ENCODE data around the gene PPIF. TPM values are rescaled to one million over a fixed set of nuclear protein-coding genes. Genes with fewer than 3 reads are reported as not detected.

Gene PPIF
- total and polyA plus RNA-seq, 10 donors, result 29.2 to 99.3 (median 67.5) TPM

DNA sequence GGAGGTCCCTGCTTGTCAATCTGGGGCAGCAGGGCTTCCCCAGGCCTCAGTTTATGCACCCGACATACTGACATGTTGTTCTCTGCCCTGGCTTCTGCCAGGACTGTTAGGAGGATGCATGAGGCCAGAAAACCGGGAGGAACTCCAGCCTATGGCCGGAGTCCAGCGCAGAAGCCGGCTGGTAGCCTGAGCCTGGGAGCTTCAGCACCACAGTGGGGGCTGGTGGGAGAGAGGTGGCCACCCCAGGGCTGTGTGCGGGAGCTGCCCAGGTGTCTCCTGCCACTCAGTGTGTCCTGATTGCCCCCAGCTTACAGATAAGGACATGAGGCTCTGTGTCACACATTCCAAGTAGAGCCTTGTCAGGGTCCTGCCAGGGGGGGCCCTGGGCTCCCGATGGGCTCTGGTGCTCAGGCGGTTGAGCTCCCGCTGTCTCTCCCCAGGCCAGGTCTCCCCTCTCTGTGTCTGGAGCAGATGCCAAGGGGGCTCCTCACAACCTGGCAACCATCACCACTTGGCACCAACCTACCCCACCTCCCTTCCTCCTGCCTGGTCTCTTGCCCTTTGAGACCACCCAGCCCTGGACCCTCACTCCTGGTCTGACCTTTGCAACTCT, 32.3 kb downstream of the PPIF start:
- 72 to 94% (median 87%) methylated on average over 7 to 9 of the region's 9 CpGs for WGBS, 5 donors
- Histone ChIP-seq H3K4me3 (no peak overlapping the region), H3K9me3 (no peaks in the 10 kb centered on the region), H3K4me1 (peaks cover 0 to 31% (median 15%) of the 10 kb centered on the region in 6 donors), H3K36me3 (peaks cover 0 to 15% (median 0%) of the 10 kb centered on the region in 6 donors), H3K27ac (peak overlapping the region in 7 of 8 donors; percentile 48 to 73 (median 65)), H3K27me3 (replicated peaks in 1 of 7) (no peaks in the 10 kb centered on the region)
- intact Hi-C loops (cut with DNase I; ENCODE audit: low total_unique reads), result no loop called here
- DNase-seq, result peak; percentile 58
- TF ChIP-seq POLR2AphosphoS5 (IDR thresholded peaks at IDR 0.05), result no peak
- no peak for TF ChIP-seq CTCF (IDR thresholded peaks at IDR 0.05 in 8 of 11, conservative IDR thresholded peaks at IDR 0.05 in 3 of 11)

DNA sequence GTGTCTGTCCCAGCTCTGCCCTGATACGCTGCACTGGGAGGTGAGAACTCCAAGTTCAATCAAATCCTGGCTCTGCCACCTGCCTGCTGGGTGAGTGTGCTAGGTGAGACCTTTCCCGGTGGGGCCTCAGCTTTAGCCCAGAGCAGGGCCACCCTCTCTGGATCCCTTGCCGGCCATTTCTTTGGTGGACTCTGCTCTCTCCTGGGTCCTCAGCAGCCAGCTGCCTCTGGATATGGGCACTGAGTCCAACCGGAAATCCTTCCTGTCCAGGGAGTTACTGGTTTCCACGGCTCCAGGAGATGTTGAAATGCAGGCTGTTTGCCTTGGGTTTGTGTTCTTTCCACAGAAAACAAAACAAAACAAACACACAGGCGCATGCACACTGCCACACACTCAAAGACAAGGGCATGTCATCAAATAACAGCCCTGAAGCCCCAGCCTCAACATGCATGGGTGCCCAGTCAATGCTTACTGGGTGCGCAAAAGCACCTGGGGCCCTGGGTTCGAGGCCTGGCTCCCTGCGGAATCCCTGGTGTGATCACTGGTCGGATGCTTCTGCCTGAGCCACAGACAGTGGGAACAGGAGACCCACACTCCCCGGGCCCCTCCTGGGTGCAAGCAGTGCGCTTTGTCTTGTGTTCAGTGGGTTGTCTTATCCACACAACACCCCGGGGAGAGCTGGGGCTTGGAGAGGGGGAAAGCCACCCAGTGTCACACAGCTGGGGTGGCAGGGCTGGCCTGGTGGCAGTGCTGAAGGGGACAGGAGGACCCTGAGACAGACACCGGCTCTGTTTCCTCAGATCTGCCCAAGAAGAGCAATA, 33.1 kb downstream of the PPIF start:
- Histone ChIP-seq H3K36me3 (peaks cover 0 to 22% (median 0%) of the 10 kb centered on the region in 6 donors), H3K4me1 (peaks cover 0 to 25% (median 12%) of the 10 kb centered on the region in 6 donors), H3K27ac (peak overlapping the region in 7 of 8 donors; percentile 48 to 73 (median 65)), H3K9me3 (no peaks in the 10 kb centered on the region), H3K4me3 (no peak overlapping the region), H3K27me3 (replicated peaks in 1 of 7) (no peaks in the 10 kb centered on the region)
- WGBS, 5 donors, result 66 to 80% (median 74%) methylated on average over 12 to 14 of the region's 14 CpGs
- DNase-seq, result no peak
- TF ChIP-seq POLR2AphosphoS5 (IDR thresholded peaks at IDR 0.05) (peak in 2 of 3 donors; percentile 7 to 63), CTCF (IDR thresholded peaks at IDR 0.05 in 8 of 11, conservative IDR thresholded peaks at IDR 0.05 in 3 of 11) (no peak)
- intact Hi-C loops (cut with DNase I; ENCODE audit: low total_unique reads), result no loop called here

GRCh38 chr10:79380946-79381721, 33.9 kb downstream of the PPIF start:
- DNase-seq, result peak; percentile 28
- Histone ChIP-seq H3K9me3 (no peaks in the 10 kb centered on the region), H3K4me1 (peaks cover 0 to 25% (median 12%) of the 10 kb centered on the region in 6 donors), H3K4me3 (no peak overlapping the region), H3K36me3 (peaks cover 0 to 30% (median 2%) of the 10 kb centered on the region in 6 donors), H3K27me3 (replicated peaks in 1 of 7) (no peaks in the 10 kb centered on the region), H3K27ac (peak overlapping the region in 6 of 8 donors; percentile 48 to 73 (median 66))
- WGBS, 5 donors, result 78 to 85% (median 81%) methylated on average over 8 to 9 of the region's 9 CpGs
- intact Hi-C loops (cut with DNase I; ENCODE audit: low total_unique reads), result no loop called here
- peak in 1 of 3 donors; percentile 4 for TF ChIP-seq POLR2AphosphoS5 (IDR thresholded peaks at IDR 0.05)
- no peak for TF ChIP-seq CTCF (IDR thresholded peaks at IDR 0.05 in 8 of 11, conservative IDR thresholded peaks at IDR 0.05 in 3 of 11)
- no peak for TF ChIP-seq POLR2A (IDR thresholded peaks at IDR 0.05)
